RCC 7860 (cell line): ENCODE measurements around the gene SLC25A44.

ENCODE experiments used
- DNase-seq: peaks from one replicate; pipeline ENCODE4 v3.0.0-alpha.2; 2015; ENCODE audit warnings: low spot score
- FAIRE-seq: peaks from 2 replicates; lab custom pipeline; 2012; peaks lifted over from hg19 to GRCh38; lab: Jason Lieb, UNC

SLC25A44 gene

GRCh38 chr1:156233426-156234127, 39.7 kb downstream of the SLC25A44 start:
- DNase-seq, result peak; percentile 42
- FAIRE-seq, result no peak

DNA sequence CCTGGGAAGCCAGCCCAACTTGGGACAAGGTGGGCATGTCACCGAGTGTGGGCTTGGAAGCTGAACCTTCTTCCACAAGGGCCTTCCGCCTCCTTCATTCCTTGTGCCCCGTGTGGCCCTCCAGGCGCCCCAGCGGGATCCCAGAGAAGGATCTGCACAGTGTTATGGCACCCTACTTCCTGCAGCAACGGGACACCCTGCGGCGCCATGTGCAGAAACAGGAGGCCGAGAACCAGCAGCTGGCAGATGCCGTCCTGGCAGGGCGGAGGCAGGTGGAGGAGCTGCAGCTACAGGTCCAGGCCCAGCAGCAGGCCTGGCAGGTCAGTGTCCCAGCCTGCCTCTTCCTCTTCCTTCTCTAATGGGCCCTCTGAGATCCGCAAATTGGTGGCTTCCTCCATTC, 42.3 kb downstream of the SLC25A44 start:
- FAIRE-seq (no peak), DNase-seq (no peak)

DNA sequence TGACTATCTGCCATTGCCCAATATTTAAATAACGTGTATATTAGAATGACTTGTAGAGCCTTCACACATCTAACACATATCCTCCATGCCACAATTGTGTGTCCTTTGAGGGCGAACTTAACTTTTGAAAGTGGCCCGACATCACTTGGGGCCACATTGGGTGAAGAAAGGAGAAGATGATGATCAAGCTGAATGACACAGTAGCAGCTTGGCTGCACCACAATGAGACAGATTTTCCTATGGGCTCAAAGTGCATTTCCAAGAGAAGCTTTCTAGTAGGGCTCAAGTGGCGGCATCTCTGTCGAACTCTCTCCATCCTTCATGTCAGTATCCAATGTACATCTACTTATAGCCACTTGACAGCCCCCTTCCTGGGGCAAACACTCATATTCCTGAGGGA, 44.3 kb downstream of the SLC25A44 start:
- no peak for DNase-seq
- FAIRE-seq, result no peak

GRCh38 chr1:156241311-156241811, 47.5 kb downstream of the SLC25A44 start:
- DNase-seq (no peak), FAIRE-seq (no peak)

- no peak for FAIRE-seq
- no peak for DNase-seq
Measured at GRCh38 chr1:156241926-156242325, 48.0 kb downstream of the SLC25A44 start, which contains the start of gene BGLAP. BGLAP (plus strand) TSS chr1:156242184; CDS start chr1:156242232, 48 bp downstream.

DNA sequence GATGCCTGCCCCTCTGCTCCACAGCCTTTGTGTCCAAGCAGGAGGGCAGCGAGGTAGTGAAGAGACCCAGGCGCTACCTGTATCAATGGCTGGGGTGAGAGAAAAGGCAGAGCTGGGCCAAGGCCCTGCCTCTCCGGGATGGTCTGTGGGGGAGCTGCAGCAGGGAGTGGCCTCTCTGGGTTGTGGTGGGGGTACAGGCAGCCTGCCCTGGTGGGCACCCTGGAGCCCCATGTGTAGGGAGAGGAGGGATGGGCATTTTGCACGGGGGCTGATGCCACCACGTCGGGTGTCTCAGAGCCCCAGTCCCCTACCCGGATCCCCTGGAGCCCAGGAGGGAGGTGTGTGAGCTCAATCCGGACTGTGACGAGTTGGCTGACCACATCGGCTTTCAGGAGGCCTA, 48.8 kb downstream of the SLC25A44 start:
- FAIRE-seq (no peak), DNase-seq (no peak)

DNA sequence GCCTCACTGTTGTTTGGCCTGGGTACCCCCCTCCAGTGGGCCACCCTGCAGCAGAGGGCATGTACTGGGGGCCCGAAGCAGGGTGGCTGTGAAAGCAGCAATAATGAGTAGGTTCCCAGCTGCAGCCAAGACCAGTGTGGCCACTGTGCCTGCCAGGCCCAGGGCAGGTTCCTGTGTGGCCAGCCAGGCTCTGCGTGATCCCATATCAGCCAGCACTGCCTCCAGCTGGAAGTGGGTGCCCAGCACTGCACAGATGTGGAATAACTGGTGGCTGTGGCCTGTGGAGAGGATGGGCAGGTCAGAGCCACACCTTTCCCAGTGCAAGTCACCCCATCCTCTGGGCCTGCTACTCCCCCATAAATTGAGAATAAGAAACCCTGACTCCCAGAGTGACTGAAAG, 50.2 kb downstream of the SLC25A44 start:
- FAIRE-seq (no peak), DNase-seq (no peak)

DNA sequence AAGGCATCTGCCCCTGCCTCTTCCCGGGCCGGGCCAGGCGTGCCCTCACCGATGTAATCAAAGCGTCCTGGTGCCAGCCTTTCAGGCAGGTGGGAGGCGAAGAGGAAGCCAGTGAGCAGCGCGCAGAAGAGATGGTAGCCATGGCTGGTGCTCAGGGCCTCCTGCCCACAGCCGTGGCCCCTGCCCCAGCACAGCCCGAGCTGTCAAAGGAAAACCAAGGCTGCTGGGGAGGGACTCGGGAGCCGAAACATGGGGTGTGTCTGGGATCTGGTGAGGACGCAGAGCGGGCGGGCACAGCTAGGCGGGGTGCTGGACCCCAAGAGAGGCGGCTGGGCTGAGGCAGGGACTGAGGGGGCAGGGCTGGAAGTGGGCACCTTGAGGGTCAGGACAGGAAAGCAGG, 50.8 kb downstream of the SLC25A44 start:
- FAIRE-seq, result no peak
- no peak for DNase-seq

DNA sequence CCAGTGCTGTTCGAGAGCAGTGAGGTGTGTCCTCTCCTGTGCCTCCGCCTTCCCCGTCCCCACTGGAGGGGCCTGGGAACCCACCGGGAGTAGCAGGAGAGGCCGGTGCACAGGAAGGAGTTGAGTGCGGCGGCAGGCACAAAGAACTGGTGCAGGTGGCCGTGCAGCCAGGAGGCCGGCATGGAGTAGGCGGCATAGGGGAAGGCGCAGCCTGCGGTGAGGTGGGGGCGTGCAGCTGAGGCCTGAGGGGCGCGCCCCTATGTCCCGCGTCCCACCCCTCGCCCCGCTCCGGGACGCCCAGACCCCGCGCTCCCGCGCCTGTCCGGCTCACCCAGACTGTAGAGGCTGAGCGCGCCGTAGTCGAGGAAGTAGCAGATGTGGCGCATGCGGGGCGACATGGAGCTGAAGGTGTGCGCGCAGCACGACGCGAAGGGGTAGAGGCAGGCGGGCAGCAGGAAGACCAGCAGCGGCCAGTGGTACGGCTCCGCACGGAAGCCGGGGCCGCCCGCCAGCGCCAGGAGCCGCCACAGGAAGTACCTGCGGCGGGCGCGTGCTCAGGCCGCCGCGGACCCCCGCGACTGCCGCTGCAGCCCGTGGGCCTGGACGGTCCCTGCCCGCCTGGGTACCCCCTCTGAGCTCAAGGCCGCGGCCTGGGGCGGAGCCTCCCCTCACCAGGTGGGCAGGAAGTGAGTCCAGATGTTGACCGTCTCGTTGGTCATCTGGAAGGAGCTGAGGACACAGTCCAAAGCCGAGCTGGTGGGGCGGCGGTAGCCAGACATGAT, 51.7 kb downstream of the SLC25A44 start:
- DNase-seq (no peak), FAIRE-seq (no peak)

DNA sequence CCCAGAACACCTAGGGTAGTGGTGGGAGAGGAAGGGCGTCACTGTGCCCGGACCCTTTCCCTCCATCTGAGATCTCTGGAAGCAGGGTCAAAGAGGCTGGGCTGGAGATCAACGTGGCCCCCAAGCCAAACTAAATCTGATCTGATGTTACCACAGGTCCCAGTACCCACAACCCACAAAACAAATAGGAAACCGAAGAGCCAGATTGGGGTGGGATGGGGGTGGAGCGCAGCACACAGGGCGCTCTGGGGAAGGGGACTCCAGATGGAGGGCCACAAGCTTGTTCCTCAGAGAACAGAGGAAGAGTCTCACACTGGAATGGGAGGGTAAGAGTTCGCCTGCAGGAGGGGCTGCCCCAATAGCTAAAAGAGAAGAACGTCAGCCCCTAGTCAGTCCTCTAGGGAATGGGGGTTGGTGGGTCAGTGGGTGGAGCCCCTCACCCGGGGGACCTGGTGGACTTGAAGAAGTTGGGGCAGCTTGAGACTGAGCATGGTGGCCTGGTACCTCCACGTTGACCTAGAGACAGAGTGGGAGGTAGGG, 52.4 kb downstream of the SLC25A44 start:
- no peak for FAIRE-seq
- no peak for DNase-seq

DNA sequence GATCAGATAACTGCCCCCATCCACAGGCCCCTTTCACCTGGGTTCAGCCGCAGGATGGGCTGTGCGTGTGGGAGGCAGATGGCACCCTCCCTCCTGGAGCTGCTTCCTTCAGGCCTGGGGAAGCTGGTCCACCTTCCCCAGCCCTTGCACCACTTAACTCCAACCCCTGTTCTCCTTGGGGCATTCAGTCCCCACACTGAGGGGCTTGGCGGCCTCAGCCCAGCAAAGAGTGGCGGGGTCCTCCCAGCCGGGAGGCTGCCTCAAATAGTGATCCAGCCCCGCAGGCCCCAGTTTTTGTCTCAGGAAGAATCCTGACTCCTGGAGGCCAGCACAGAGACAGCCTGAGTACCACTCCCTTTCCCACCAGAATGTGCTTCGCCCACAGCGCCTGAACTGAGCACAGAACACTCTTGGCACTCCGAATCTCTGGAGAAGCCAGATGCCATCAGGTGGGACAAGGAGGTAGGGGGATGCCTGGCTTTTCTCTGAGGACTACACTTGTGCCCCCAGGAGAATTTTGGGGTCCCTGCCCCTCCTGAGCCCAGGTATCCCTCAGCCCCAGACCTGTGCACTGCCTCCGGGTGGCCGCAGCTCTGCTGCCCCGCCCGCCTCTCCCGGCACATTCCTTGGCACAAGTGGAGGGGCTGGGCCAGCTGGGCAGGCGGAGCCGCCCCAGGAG, 53.0 kb downstream of the SLC25A44 start:
- DNase-seq, result no peak
- FAIRE-seq, result no peak

DNA sequence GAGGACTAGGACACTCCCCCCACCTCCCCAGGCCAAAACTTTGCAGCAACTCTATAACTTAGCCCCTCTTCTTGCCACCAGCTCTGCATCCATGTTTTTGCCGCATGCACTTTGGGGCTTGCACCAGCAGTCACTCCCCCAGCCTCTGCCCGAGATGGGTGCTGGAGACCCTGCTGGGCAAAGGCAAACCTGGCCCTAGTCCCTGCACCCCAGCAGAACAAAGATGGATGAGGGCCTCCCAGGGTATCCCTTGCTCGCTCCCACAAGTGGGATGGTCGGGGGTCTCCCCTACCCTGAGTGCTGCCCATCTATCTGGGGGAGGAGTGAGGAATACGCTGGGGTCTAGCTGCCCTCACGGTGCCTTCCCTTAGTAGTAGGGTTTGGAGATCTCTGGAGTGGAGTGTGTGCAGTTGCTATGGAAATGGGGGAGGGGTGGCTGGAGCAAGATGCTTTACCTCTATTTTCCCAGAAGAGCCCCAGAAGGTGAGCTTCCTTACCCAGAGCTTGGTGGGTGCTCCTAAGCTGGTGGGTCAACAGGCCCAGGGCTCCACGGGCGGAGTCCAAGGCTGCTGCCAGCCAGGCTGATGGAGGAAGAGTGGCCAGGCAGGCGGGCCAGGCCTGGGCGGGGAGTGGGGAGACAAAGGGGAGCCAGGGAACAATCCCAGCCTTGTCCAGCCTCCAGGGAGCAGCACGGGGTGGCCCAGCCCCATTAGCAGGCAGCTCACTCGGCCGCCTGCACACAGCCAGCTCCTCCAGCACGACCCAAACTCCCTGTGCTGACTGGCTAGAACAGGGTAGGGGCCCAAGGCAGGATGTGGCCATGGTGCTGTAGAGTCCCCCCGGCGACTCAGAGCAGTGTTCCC, 53.8 kb downstream of the SLC25A44 start, which contains the start of gene PAQR6:
TSS of gene PAQR6 (minus strand) at position 597 of the 863 bp plus-strand sequence. CDS start 1,325 bp downstream, outside the sequence.
- FAIRE-seq, result no peak
- no peak for DNase-seq

- DNase-seq, result no peak
- FAIRE-seq, result no peak
Measured at GRCh38 chr1:156248323-156248683, 54.4 kb downstream of the SLC25A44 start.

GRCh38 chr1:156249593-156249992, 55.7 kb downstream of the SLC25A44 start:
- DNase-seq, result no peak
- FAIRE-seq, result no peak

DNA sequence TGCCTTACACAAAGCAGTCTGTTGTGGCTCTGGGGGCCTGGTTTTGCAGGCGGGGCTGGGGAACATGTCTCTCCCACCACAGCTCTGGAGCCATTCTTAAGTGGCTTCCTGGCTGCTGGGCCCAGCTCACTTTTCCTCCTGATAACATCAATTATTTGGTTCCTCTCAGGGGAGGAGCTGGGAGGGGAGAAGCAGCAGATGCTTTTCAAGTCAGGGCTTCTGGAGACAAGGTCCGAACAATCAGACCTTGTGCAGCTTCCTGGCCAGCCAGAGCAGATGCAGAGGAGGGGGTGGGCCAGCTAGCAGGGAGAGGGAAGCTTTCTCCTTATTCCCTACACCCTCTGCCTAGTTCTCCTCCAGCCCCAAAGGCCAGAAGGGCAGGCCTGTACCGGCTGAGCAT, 57.6 kb downstream of the SLC25A44 start:
- FAIRE-seq, result no peak
- DNase-seq, result no peak

DNA sequence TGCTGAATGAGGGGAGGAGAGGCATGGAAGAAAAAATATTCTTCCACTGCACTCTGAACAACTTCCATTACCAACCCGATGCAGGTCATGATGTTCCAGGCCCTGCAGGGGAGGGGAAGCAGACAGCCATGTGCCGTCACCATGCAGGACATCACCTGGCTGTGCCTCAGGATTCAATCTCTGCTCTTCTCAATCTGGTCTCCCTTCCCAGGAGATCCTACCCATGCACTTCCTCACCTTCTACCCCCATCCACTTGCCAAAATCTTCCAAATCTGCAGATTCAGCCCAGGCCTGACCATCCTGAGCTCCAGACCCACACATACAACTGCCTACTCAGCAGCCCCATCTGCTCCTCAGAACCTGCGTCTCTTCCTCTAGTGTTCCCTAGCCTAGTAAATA, 59.7 kb downstream of the SLC25A44 start:
- DNase-seq (no peak), FAIRE-seq (no peak)

GRCh38 chr1:156257711-156258110, 63.8 kb downstream of the SLC25A44 start:
- FAIRE-seq, result no peak

GRCh38 chr1:156258859-156259258, 65.0 kb downstream of the SLC25A44 start:
- DNase-seq, result no peak
- no peak for FAIRE-seq

More at GRCh38 chr1:156257711-156258110, 63.8 kb downstream of the SLC25A44 start:
- no peak for DNase-seq

DNA sequence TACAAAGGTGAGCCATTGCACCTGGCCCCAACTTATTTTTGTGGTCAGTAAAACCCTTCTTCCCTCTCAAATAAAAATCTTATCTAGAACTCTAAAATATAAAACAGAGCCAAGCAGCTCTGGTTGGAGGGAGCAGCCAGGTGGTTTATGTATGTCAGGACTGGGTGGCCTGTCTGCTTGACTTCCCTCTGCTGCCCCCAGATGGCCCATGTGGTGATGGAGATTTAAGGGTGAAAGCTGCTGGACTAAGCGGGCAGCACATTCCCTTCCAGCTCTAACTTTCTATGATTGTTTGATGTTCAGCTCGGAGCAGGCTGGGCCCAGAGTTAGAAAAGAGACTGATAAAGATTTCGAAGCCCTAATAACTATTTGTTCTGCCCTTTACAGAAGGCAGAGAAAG, 65.9 kb downstream of the SLC25A44 start:
- no peak for FAIRE-seq
- no peak for DNase-seq

GRCh38 chr1:156260896-156261295, 67.0 kb downstream of the SLC25A44 start:
- DNase-seq (no peak), FAIRE-seq (no peak)
